ENCODE measurements around the gene CHST11.

CHST11 gene

GRCh38 chr12:104718304-104718929, 261.7 kb downstream of the CHST11 start:
- no peak for TF ChIP-seq CTCF (conservative IDR thresholded peaks at IDR 0.05; ENCODE audit: low read length)
- H3K4me3 ChIP-seq (ENCODE audit: low read length): no peak overlapping the region
- peak; percentile 63 for DNase-seq (ENCODE audit: low read depth)

DNA sequence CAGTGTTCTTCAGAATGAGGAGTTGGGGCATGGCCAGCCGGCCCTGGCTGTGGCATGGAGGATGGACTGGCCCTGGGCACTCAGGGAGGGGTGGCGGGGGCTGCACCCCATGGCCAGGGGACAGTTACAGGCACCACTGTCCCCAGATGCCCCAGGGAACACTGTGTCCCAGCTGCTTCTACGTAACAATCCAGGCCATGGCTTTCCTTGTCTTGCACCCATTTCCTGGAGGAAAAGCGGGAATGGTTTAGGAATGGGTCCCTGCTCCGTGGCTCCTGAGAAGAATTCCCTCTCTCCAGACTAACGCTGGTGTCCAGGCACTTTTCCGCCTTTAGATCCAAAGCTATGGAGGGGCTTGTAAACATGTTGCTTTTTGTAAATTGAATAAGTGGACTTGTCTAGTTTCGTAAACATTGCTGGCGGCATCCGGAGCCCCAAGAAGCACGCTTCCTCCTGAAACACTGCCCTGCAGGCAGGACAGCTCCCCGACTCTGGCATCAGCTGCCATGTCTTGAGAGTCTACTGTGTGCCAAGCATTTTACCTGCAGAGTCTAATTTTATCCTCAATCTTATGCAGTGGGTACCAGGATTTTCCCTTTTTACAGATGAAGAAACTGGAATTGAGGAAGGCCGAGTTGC, 263.1 kb downstream of the CHST11 start:
- 0 out of 2 replicates have a peak overlapping the region, but pooled peaks have one; percentile 7 for H3K4me3 ChIP-seq (ENCODE audit: low read length)

DNA sequence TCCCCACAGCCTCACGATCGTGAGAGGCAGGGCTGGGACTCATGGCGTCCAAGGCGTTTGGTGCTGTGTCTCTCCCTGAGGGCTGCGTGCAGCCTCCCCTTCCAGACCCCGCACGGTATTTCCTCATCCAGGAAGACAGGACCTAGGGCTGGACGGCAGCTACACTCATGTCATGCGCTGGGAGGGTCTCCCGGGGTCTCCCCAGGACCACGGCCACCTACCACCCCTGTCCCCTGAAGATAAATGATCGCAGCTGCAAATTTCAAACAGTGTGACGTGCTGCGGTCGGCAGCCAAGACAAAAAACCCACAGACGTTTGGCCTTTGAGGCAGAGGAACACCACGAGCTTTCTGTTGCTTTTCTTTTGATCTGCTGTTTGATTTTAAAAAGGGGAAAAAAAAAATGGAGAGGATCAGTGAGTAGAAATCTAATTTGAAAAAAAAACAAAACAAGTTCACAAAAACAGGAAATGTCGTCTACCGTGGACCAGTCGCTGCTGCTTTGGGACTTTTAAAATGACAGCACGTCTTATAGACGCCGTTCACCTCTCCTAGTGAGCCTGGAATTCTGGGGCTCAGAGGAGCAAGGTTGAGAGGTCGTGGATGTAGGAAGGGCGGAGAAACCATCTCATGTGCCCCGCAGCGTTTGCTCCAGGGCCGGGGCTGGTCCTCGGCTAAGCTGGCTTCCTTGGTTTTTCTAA, 263.7 kb downstream of the CHST11 start:
- H3K4me3 ChIP-seq (ENCODE audit: low read length): peak overlapping the region; percentile 7
- DNase-seq (ENCODE audit: low read depth): peak; percentile 49
- TF ChIP-seq CTCF (conservative IDR thresholded peaks at IDR 0.05; ENCODE audit: low read length): no peak

More for the DNA sequence above, 263.1 kb downstream of the CHST11 start:
- no peak for DNase-seq (ENCODE audit: low read depth)
- no peak for TF ChIP-seq CTCF (conservative IDR thresholded peaks at IDR 0.05; ENCODE audit: low read length)

DNA sequence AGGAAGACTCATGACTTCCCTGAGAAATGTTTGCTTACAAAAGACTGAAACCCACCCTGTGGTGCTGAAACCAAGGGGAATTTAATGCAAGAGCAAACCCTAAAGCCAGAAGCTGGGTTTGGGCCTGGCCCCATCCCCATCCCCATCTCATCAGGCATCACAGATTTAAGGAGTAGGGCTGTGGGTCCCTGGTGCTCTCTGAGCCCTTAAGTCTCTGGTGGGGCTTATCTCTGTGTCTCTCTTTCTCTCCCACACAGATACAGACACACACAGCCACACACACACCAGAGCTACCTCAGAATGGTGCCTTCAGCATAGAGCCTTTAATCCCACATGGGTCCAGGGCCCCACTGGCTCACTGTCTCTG, 264.3 kb downstream of the CHST11 start:
- no peak for TF ChIP-seq CTCF (conservative IDR thresholded peaks at IDR 0.05; ENCODE audit: low read length)
- no peak overlapping the region for H3K4me3 ChIP-seq (ENCODE audit: low read length)
- no peak for DNase-seq (ENCODE audit: low read depth)

DNA sequence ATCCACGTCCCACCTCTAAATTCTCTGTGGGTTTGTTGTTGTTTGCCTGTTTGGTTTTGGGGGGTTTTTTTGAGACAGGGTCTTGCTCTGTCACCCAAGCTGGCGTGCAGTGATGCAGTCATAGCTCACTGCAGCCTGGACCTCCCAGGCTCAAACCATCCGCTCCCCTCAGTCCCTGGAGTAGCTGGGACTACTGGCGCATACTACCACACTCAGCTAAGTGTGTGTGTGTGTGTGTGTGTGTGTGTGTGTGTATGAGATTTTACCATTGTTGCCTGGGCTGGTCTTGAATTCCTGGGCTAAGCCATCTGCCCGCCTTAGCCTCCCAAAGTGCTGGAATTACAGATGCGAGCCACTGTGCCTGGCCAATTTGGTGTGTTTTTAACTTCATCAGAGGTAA, 265.2 kb downstream of the CHST11 start:
- H3K4me3 ChIP-seq (ENCODE audit: low read length): no peak overlapping the region
- DNase-seq (ENCODE audit: low read depth): no peak
- TF ChIP-seq CTCF (conservative IDR thresholded peaks at IDR 0.05; ENCODE audit: low read length): no peak

- H3K4me3 ChIP-seq (ENCODE audit: low read length): no peak overlapping the region
- no peak for TF ChIP-seq CTCF (conservative IDR thresholded peaks at IDR 0.05; ENCODE audit: low read length)
- DNase-seq (ENCODE audit: low read depth): no peak
These were observed 266.1 kb downstream of the CHST11 start for GRCh38 chr12:104722601-104723534.

Measured in AG10803 (cell line).